ENCODE results near the gene VPS72.

VPS72 gene

GRCh38 chr1:151134991-151135390, 55.0 kb downstream of the VPS72 start:
- no peak for TF ChIP-seq SIN3A (IDR thresholded peaks at IDR 0.05; ENCODE audit: borderline replicate concordance, insufficient read depth, low read length)
- no peak for TF ChIP-seq TAF1 (IDR thresholded peaks at IDR 0.05; ENCODE audit: borderline replicate concordance, insufficient read depth, low read length)
- no peak for TF ChIP-seq POLR2AphosphoS5 (IDR thresholded peaks at IDR 0.05; ENCODE audit: low read depth, low read length)
- TF ChIP-seq FOXP2 (optimal IDR thresholded peaks at IDR 0.05; ENCODE audit: borderline replicate concordance, extremely low read depth, extremely low read length, insufficient read depth): no peak
- no peak for TF ChIP-seq REST (IDR thresholded peaks at IDR 0.05; ENCODE audit: insufficient read depth in 1 of 2, low read depth in 2 of 2, low read length in 2 of 2)

- TF ChIP-seq POLR2AphosphoS5 (IDR thresholded peaks at IDR 0.05; ENCODE audit: low read depth, low read length): no peak
- no peak for TF ChIP-seq SIN3A (IDR thresholded peaks at IDR 0.05; ENCODE audit: borderline replicate concordance, insufficient read depth, low read length)
- no peak for TF ChIP-seq FOXP2 (optimal IDR thresholded peaks at IDR 0.05; ENCODE audit: borderline replicate concordance, extremely low read depth, extremely low read length, insufficient read depth)
- no peak for TF ChIP-seq REST (IDR thresholded peaks at IDR 0.05; ENCODE audit: insufficient read depth in 1 of 2, low read depth in 2 of 2, low read length in 2 of 2)
- TF ChIP-seq TAF1 (IDR thresholded peaks at IDR 0.05; ENCODE audit: borderline replicate concordance, insufficient read depth, low read length): no peak
These were observed 55.6 kb downstream of the VPS72 start for GRCh38 chr1:151134396-151134795.

DNA sequence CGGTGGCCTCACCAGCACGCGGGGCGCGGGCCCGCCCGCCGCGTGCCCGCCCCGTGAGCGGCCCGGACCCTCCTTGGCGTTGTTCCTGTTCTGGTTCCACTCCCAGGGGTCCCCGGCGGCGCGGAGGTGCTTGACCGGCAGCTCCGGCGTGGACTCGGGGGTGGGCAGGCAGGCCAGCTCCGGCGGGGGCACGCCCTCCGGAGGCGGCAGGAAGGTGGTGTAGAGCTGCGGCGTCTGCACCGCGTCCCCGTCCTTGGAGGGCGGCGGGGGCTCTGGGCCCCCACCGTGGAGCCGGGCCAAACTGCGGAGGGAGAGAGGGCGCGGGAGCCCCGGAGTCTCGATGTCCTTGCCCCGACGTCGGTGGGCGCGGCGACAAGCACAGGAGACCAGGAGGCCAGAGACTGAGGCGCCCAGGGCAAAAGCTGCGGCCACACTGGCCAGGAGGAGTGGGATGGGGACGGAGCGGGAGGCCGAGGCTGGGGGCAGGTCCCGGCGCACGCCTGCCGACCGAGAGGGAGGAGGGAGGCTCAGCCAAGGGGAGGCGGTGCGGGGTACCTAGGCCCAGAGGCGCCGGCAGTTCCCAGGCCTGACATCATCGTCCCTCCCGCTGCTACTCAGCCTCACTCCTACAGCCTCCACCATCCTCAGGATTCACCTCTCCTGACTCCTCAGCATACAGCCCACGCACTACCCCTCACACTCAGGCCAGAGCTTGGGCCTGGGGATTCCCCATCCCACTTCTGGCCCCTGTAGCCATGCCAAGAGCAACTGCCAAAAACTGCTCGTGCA, 56.8 kb downstream of the VPS72 start:
- TF ChIP-seq POLR2AphosphoS5 (IDR thresholded peaks at IDR 0.05; ENCODE audit: low read depth, low read length): no peak
- no peak for TF ChIP-seq FOXP2 (optimal IDR thresholded peaks at IDR 0.05; ENCODE audit: borderline replicate concordance, extremely low read depth, extremely low read length, insufficient read depth)
- TF ChIP-seq SIN3A (IDR thresholded peaks at IDR 0.05; ENCODE audit: borderline replicate concordance, insufficient read depth, low read length): no peak
- TF ChIP-seq TAF1 (IDR thresholded peaks at IDR 0.05; ENCODE audit: borderline replicate concordance, insufficient read depth, low read length): no peak

DNA sequence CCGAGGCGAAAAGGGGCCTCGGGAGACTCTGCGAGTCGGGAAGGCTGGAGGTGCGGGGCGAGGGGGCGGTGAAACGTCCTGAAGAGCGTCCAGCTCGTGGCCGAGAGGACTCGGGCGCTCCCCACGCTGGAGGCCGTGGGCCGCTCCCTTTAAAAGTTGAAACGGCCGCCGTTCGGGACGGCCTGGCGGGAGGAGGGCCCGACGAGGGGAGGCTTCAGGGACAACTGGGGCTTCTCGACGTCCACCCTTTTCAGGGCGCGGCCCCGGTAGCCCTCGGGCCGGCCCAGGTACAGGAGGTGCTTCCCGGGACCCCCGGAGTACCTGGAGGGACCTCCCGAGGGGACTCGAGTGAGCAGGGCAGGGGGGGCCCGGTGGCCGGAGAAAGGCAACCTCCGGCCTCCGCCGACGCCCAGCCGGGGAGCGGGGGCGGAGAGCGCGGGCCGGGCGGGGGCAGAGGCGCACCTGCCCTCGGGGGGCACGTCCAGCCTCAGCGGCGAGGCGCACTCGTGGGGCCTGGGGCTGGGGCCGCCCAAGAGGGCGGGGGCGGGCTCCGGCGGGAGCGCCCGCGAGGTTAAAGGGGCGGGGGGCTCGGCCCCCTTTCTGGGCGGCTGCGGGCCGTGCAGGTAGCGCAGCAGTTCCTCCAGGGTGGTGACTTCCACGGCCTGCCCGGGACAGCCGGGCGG, 57.5 kb downstream of the VPS72 start:
- TF ChIP-seq TAF1 (IDR thresholded peaks at IDR 0.05; ENCODE audit: borderline replicate concordance, insufficient read depth, low read length): no peak
- TF ChIP-seq REST (IDR thresholded peaks at IDR 0.05; ENCODE audit: insufficient read depth in 1 of 2, low read depth in 2 of 2, low read length in 2 of 2): no peak
- no peak for TF ChIP-seq POLR2AphosphoS5 (IDR thresholded peaks at IDR 0.05; ENCODE audit: low read depth, low read length)
- TF ChIP-seq FOXP2 (optimal IDR thresholded peaks at IDR 0.05; ENCODE audit: borderline replicate concordance, extremely low read depth, extremely low read length, insufficient read depth): no peak
- no peak for TF ChIP-seq SIN3A (IDR thresholded peaks at IDR 0.05; ENCODE audit: borderline replicate concordance, insufficient read depth, low read length)

DNA sequence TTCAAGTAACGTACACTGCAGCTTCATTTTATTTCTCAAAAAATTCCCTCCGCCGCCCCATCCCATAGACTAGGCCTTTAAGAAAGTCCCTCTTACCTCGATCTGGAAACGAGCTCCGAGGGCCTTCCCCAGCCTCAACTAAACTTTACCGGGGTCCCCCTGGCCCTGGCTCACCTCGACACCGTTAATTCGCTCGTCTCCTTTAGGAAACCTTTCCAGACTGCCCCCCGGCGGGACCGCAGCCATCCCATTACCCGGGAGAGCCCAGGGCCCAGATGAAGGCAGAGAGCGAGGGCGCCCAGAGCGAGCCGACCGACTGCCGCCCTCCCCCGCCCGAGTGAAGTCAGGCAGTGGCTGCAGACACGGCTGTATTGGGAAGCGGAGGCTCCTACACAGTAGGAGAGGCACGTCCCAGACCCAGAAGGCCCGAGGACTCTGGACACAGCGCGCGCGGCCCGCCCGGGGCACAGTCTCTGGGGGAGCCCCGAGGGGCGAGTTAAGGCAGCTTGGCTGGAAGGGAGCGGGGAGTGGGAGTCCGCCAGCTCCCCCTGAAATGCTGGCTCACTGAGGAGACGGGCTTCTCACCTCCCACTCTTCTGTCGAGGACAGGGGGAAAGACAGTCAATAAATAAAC, 58.2 kb downstream of the VPS72 start:
- TF ChIP-seq REST (IDR thresholded peaks at IDR 0.05; ENCODE audit: insufficient read depth in 1 of 2, low read depth in 2 of 2, low read length in 2 of 2): no peak
- TF ChIP-seq SIN3A (IDR thresholded peaks at IDR 0.05; ENCODE audit: borderline replicate concordance, insufficient read depth, low read length): no peak
- no peak for TF ChIP-seq TAF1 (IDR thresholded peaks at IDR 0.05; ENCODE audit: borderline replicate concordance, insufficient read depth, low read length)
- no peak for TF ChIP-seq FOXP2 (optimal IDR thresholded peaks at IDR 0.05; ENCODE audit: borderline replicate concordance, extremely low read depth, extremely low read length, insufficient read depth)
- no peak for TF ChIP-seq POLR2AphosphoS5 (IDR thresholded peaks at IDR 0.05; ENCODE audit: low read depth, low read length)

Measured in PFSK-1 (cell line).